Epithelial cell of proximal tubule (primary cell): ENCODE data around the gene CDC42BPG. TPM values are rescaled to one million over a fixed set of nuclear protein-coding genes. Genes with fewer than 3 reads are reported as not detected.

Source experiments
- DNase-seq: peaks from one replicate; pipeline ENCODE4 v3.0.0-alpha.2; 2011; ENCODE audit warnings: low read depth
- H3K4me3 ChIP-seq: 2 replicates; pipeline ENCODE4 v1.5.1; 2011; ENCODE audit warnings: low read depth, mild to moderate bottlenecking, low read length
- CTCF ChIP-seq: conservative IDR thresholded peaks from 2 replicates; pipeline ENCODE4 v1.5.1; 2012; ENCODE audit warnings: low read depth, mild to moderate bottlenecking, low read length
- total RNA-seq: library from RNA; depleted of rRNA; stranded (reverse); fragments of >200 nt; gene quantifications from 2 replicates; pipeline ENCODE4 v1.2.3, GENCODE V29; 2015

CDC42BPG gene
- total RNA-seq, result 4.6 and 8.9 TPM in 2 replicates

GRCh38 chr11:64844330-64845128 is at the start of gene CDC42BPG:
CDC42BPG (minus strand) TSS chr11:64844653; CDS start chr11:64844569, 84 bp downstream.
- peak within 1 kb of the TSS; percentile 54 for H3K4me3 ChIP-seq
- TF ChIP-seq CTCF, result peak; percentile 46
- DNase-seq, result no peak

GRCh38 chr11:64893194-64894069 is 49.0 kb upstream of the CDC42BPG start:
- DNase-seq, result no peak
- H3K4me3 ChIP-seq, result peak overlapping the region; percentile 77
- no peak for TF ChIP-seq CTCF

GRCh38 chr11:64892838-64893193 is 48.4 kb upstream of the CDC42BPG start:
- no peak for TF ChIP-seq CTCF
- H3K4me3 ChIP-seq, result peak overlapping the region; percentile 77
- no peak for DNase-seq

GRCh38 chr11:64892411-64892831 is 48.0 kb upstream of the CDC42BPG start:
- no peak for DNase-seq
- TF ChIP-seq CTCF, result no peak
- peak overlapping the region; percentile 77 for H3K4me3 ChIP-seq

GRCh38 chr11:64891880-64892279 is 47.4 kb upstream of the CDC42BPG start:
- DNase-seq, result no peak
- no peak for TF ChIP-seq CTCF

GRCh38 chr11:64891215-64891848 is 46.9 kb upstream of the CDC42BPG start:
- DNase-seq, result no peak
- H3K4me3 ChIP-seq, result peak overlapping the region; percentile 77
- TF ChIP-seq CTCF, result no peak

More at GRCh38 chr11:64891880-64892279, 47.4 kb upstream of the CDC42BPG start:
- H3K4me3 ChIP-seq, result peak overlapping the region; percentile 77
